GM12878 (cell line): Measurements from ENCODE around the gene CPSF4. TPM values are rescaled to one million over a fixed set of nuclear protein-coding genes. Genes with fewer than 3 reads are reported as not detected.

ENCODE experiments used
- ATAC-seq: fragments of 200-7000 bp; cut with Tn5 transposase; 3 replicates; pipeline ENCODE4 v1.9.1; 2020; ENCODE audit warnings: mild to moderate bottlenecking, moderate library complexity
- BruUV-seq: library from RNA; stranded (reverse); fragments of 400-500 nt; replicated peaks from 2 replicates; lab custom pipeline; 2021; lab: Mats Ljungman, UMichigan
- CTCF ChIA-PET: fragments of 300-600 bp; sonication (Branson Sonifier 250); formaldehyde crosslinking; extraction: SDS; loops from one replicate; lab custom pipeline; 2021; ENCODE audit warnings: inconsistent platforms; lab: Yijun Ruan, JAX
- POLR2A ChIA-PET: fragments of 350-600 bp; formaldehyde crosslinking; extraction: SDS; loops from one replicate; lab custom pipeline; 2021; ENCODE audit warnings: inconsistent platforms; lab: Charles Lee
- RAD21 ChIA-PET: fragments of 300-600 bp; sonication (Branson Sonifier 250); formaldehyde crosslinking; loops from one replicate; lab custom pipeline; 2023; ENCODE audit warnings: antibody characterized with exemption; ENCODE audit not compliant: unreplicated experiment; lab: Charles Lee
- SMC1A ChIA-PET: fragments of 300-600 bp; sonication (Branson Sonifier 250); formaldehyde crosslinking; loops from one replicate; lab custom pipeline; 2023; ENCODE audit not compliant: unreplicated experiment, uncharacterized antibody; lab: Charles Lee
- DNase-seq: peaks from one replicate; pipeline ENCODE4 v3.0.0-alpha.2; 2011; ENCODE audit warnings: low read depth, low spot score
- FAIRE-seq: peaks from 3 replicates; lab custom pipeline; 2011; peaks lifted over from hg19 to GRCh38; lab: Jason Lieb, UNC
- H2AFZ ChIP-seq: 2 replicates; pipeline ENCODE4 v1.6.0; 2011; ENCODE audit warnings: low read depth, low read length, control low read depth; ENCODE audit not compliant: control insufficient read depth
- H3K27ac ChIP-seq: 2 replicates; pipeline ENCODE4 v1.5.1; 2011; ENCODE audit warnings: control low read depth; ENCODE audit not compliant: control insufficient read depth, insufficient read depth
- H3K27me3 ChIP-seq, 2 experiments: replicated peaks in 1 of 2; 2 replicates each; pipeline versions ENCODE4 v1.6.0 to v1.6.1; 2011; ENCODE audit warnings: low read length in 1 of 2; ENCODE audit not compliant: control insufficient read depth in 2 of 2, insufficient read depth in 2 of 2
- H3K36me3 ChIP-seq, 2 experiments: 2 replicates each; pipeline ENCODE4 v1.5.1; 2011; ENCODE audit warnings: low read length in 1 of 2; ENCODE audit not compliant: control insufficient read depth in 2 of 2, insufficient read depth in 2 of 2
- H3K4me1 ChIP-seq: 2 replicates; pipeline ENCODE4 v1.6.1; 2011; ENCODE audit warnings: mild to moderate bottlenecking, low read length, moderate library complexity, mixed read lengths; ENCODE audit not compliant: control insufficient read depth, insufficient read depth
- H3K4me2 ChIP-seq: 2 replicates; pipeline ENCODE4 v1.6.0; 2011; ENCODE audit warnings: control low read depth; ENCODE audit not compliant: control insufficient read depth, insufficient read depth
- H3K4me3 ChIP-seq: fragments of 200-600 bp; sonication (generic); 2 replicates; pipeline ENCODE4 v1.5.1; 2016
- H3K79me2 ChIP-seq: 2 replicates; pipeline ENCODE4 v1.6.0; 2011; ENCODE audit warnings: low read length; ENCODE audit not compliant: control insufficient read depth, insufficient read depth
- H3K9ac ChIP-seq: 2 replicates; pipeline ENCODE4 v1.8.0; 2011; ENCODE audit warnings: low read length, control low read depth, mixed read lengths; ENCODE audit not compliant: control insufficient read depth, insufficient read depth
- H3K9me3 ChIP-seq: replicated peaks from 3 replicates; pipeline ENCODE4 v1.5.1; 2011; ENCODE audit warnings: mild to moderate bottlenecking, low read length; ENCODE audit not compliant: control insufficient read depth, insufficient read depth
- H4K20me1 ChIP-seq: 2 replicates; pipeline ENCODE4 v1.6.0; 2011; ENCODE audit not compliant: control insufficient read depth, insufficient read depth
- CBX5 ChIP-seq: sonication (generic); IDR thresholded peaks from 2 replicates; pipeline ENCODE4 v1.6.1; 2016; ENCODE audit warnings: low read depth, moderate library complexity, mild to moderate bottlenecking, inconsistent platforms
- MEF2A ChIP-seq: IDR thresholded peaks from 2 replicates; pipeline ENCODE4 v1.6.1; 2011; ENCODE audit warnings: low read depth, mild to moderate bottlenecking, low read length, moderate library complexity; ENCODE audit not compliant: insufficient read depth
- MEF2B ChIP-seq: fragments of 450-650 bp; IDR thresholded peaks from 2 replicates; pipeline ENCODE4 v1.6.1; 2018; ENCODE audit warnings: mild to moderate bottlenecking, moderate library complexity; ENCODE audit not compliant: partially characterized antibody, poor library complexity, severe bottlenecking
- PAX5 ChIP-seq: IDR thresholded peaks from 2 replicates; pipeline ENCODE4 v1.6.1; 2011; ENCODE audit warnings: low read depth, low read length, borderline replicate concordance
- POLR2A ChIP-seq: IDR thresholded peaks from 2 replicates; pipeline ENCODE4 v1.6.1; 2011; ENCODE audit warnings: low read depth, mild to moderate bottlenecking, low read length
- RELB ChIP-seq: fragments of 450-650 bp; IDR thresholded peaks from 2 replicates; pipeline ENCODE4 v1.6.1; 2017; ENCODE audit warnings: low read depth, mild to moderate bottlenecking, moderate library complexity
- WGBS: methylation state at CpG from one replicate; pipeline ENCODE4 v1.1.6; 2016; ENCODE audit warnings: low lambda C conversion rate; ENCODE audit not compliant: insufficient replicate concordance, insufficient coverage; ENCODE audit errors: missing lambda C conversion rate; 5-methylcytosine and 5-hydroxymethylcytosine counted together
- in situ Hi-C: fragments of 300-500 bp; cut with MboI; formaldehyde crosslinking; loops from 9 replicates; pipeline ENCODE4 v1.14.3; 2018; ENCODE audit warnings: mixed read lengths
- intact Hi-C: fragments of 100-400 bp; cut with micrococcal nuclease; formaldehyde crosslinking; loops from one replicate; pipeline ENCODE4 v1.14.2; 2022; ENCODE audit not compliant: unreplicated experiment
- polyA plus RNA-seq, 11 experiments: library from polyadenylated mRNA; depleted of rRNA in 4 of 11; unstranded in 6 of 11; stranded (reverse) in 5 of 11; fragments of >200 nt; fragmentation: Nextera tagmentation in 4 of 11; fragmentation: Illumina TruSeq in 1 of 11; extraction: Ambion mirVana in 4 of 11; extraction: Trizol in 1 of 11; gene quantifications; 1 replicate in 1 of 11; 2 replicates in 10 of 11; pipeline versions ENCODE4 v1.2.1 to v1.2.3, GENCODE V29; 2011 to 2016; ENCODE audit warnings: inconsistent platforms in 2 of 11, missing spikeins in 2 of 11, low read depth in 1 of 11
- total RNA-seq, 4 experiments: library from RNA; depleted of rRNA in 3 of 4; stranded (reverse); fragments of >200 nt in 3 of 4; fragmentation: Illumina TruSeq in 1 of 4; extraction: Trizol in 1 of 4; gene quantifications; 2 replicates each; pipeline versions ENCODE4 v1.2.1 to v1.2.3, GENCODE V29; 2013 to 2021

CPSF4 gene
- total and polyA plus RNA-seq, 10 of the 15 experiments (the other 5 are each of a cell fraction or from before 2014, with no cell fraction given): 13.6 to 70.1 (median 45.0) TPM

DNA sequence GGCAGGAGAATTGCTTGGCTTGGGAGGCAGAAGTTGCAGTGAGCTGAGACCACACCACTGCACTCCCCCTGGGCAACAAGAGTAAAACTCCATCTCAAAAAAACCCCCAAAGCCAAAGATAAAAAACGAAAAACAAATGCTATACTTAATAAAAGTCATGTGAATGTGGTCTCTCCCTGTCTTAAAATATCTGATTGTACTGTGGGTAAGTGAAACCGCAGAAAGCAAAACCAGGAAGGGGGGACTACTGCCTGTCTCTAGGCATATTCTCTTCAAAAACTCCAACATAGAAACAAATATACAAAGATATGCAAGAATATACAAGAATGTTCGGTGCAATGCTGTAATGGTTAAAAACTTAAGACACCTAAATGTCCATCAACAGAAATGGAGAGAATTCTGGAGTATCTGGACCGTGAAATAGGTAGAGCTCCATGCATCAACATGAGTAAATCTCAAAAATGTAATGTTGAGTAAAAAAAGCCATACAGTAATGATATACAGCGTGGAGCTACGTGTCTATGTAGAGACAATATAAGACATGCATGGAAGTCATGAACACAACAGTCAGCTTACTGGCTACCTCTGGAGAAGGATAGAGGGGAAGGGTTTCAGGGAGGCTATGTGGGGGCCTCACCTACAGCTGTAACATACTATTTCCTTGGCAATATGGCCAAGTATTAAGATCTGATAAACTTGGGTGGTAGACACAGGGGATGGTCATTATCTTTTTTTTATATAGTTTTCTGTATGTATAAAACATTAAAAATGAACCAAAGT is 59.2 kb downstream of the CPSF4 start (continued):
- TF ChIP-seq MEF2A (0 out of 2 replicates have a peak, but pooled peaks have one; percentile 40), MEF2B (peak; percentile 17), PAX5 (no peak), RELB (0 out of 2 replicates have a peak, but pooled peaks have one; percentile 34)
- TF ChIP-seq, all 136 proteins: peak for 7

- BruUV-seq: no TSS peak
- Histone ChIP-seq H3K27ac (peak overlapping the region; percentile 2; the same call in 1 of the 2 replicates), H3K36me3 (peaks cover 8 to 23% of the 10 kb centered on the region in 2 experiments), H3K4me3 (peak overlapping the region; percentile 95), H3K9me3 (peaks cover 20% of the 10 kb centered on the region), H3K9ac (peak overlapping the region; percentile 94), H4K20me1 (no peaks in the 10 kb centered on the region), H3K4me1 (no peaks in the 10 kb centered on the region), H3K27me3 (no peaks in the 10 kb centered on the region), H3K4me2 (peak overlapping the region; percentile 94), H2AFZ (no peak overlapping the region), H3K79me2 (peaks cover 50% of the 10 kb centered on the region)
- 26% methylated on average over 11 of the region's 11 CpGs for WGBS
- in situ Hi-C loops: no loop called here
- ATAC-seq (no peak), DNase-seq (no peak), FAIRE-seq (no peak)
- SMC1A ChIA-PET: interaction anchor here (0.9 to 1.4 kb wide), 2 partner anchors 8 to 9 kb away, joined by 3 read pairs; no protein-coding TSS in a partner anchor
- CTCF ChIA-PET: interaction anchor here (0.7 to 1.1 kb wide), 2 partner anchors 11 to 200 kb away, joined by 3 to 4 read pairs; no protein-coding TSS in a partner anchor
- TF ChIP-seq CBX5 (no peak), POLR2A (peak; percentile 40; the same call in 1 of the 2 replicates)
- intact Hi-C loops: no loop called here
- POLR2A ChIA-PET: interaction anchor here (0.6 to 1.4 kb wide), 5 partner anchors 8 to 882 kb away, joined by 3 to 4 read pairs (median 3); no protein-coding TSS in a partner anchor
- RAD21 ChIA-PET: interaction anchor here (1.0 kb wide), 1 partner anchor 25 kb away, joined by 3 read pairs; no protein-coding TSS in a partner anchor
Measured at GRCh38 chr7:99498546-99498944, 59.8 kb downstream of the CPSF4 start.
